AG04449 (cell line): ENCODE results near the gene PRKD1.
"Not testable (repeated sequence)": the region's sequence is repeated elsewhere in the genome, so short reads cannot be mapped to it uniquely, and the experiment has no call there.

ENCODE experiments used
- CTCF ChIA-PET: fragments of 350-600 bp; formaldehyde crosslinking; extraction: SDS; loops from one replicate; lab custom pipeline; 2021; ENCODE audit warnings: antibody characterized with exemption; lab: Yijun Ruan, JAX
- POLR2A ChIA-PET: fragments of 400-600, 350-600 bp; formaldehyde crosslinking; extraction: SDS; loops from one replicate; lab custom pipeline; 2020; ENCODE audit warnings: antibody characterized with exemption, inconsistent platforms; lab: Yijun Ruan, JAX
- DNase-seq: peaks from one replicate; pipeline ENCODE4 v3.0.0-alpha.2; 2010; ENCODE audit warnings: low read depth, low spot score
- H3K4me3 ChIP-seq: 2 replicates; pipeline ENCODE4 v1.5.1; 2011; ENCODE audit warnings: low read depth, mild to moderate bottlenecking, control low read depth, low read length
- CTCF ChIP-seq: IDR thresholded peaks from one replicate; pipeline ENCODE4 v1.5.1; 2011; ENCODE audit warnings: mild to moderate bottlenecking, moderate library complexity, low read length, control low read depth, inconsistent platforms; ENCODE audit not compliant: insufficient read depth; ENCODE audit errors: missing control alignments

The PRKD1 gene

GRCh38 chr14:29865299-29865698, 62.3 kb downstream of the PRKD1 start:
- no peak for TF ChIP-seq CTCF
- CTCF ChIA-PET: no interaction called here
- H3K4me3 ChIP-seq: no peak overlapping the region
- POLR2A ChIA-PET: no interaction called here
- DNase-seq: no peak

- CTCF ChIA-PET: interaction anchor here (1.2 kb wide), 1 partner anchor 15 kb away, joined by 3 read pairs; no protein-coding TSS in a partner anchor
- H3K4me3 ChIP-seq: no peak overlapping the region
- no peak for TF ChIP-seq CTCF
Measured at GRCh38 chr14:29861996-29862395, 65.7 kb downstream of the PRKD1 start.

GRCh38 chr14:29858299-29858698, 69.3 kb downstream of the PRKD1 start:
- POLR2A ChIA-PET: no interaction called here
- H3K4me3 ChIP-seq: no peak overlapping the region
- TF ChIP-seq CTCF: no peak
- DNase-seq: no peak
- CTCF ChIA-PET: interaction anchor here (1.3 kb wide), 1 partner anchor 48 kb away, joined by 3 read pairs; no protein-coding TSS in a partner anchor

More at GRCh38 chr14:29861996-29862395, 65.7 kb downstream of the PRKD1 start:
- POLR2A ChIA-PET: no interaction called here
- no peak for DNase-seq

GRCh38 chr14:29857551-29857950, 70.1 kb downstream of the PRKD1 start:
- CTCF ChIA-PET: no interaction called here
- TF ChIP-seq CTCF: no peak
- POLR2A ChIA-PET: no interaction called here
- H3K4me3 ChIP-seq: no peak overlapping the region
- no peak for DNase-seq

GRCh38 chr14:29856516-29856915, 71.1 kb downstream of the PRKD1 start:
- no peak for TF ChIP-seq CTCF
- CTCF ChIA-PET: no interaction called here
- no peak for DNase-seq
- no peak overlapping the region for H3K4me3 ChIP-seq
- POLR2A ChIA-PET: interaction anchor here (0.5 kb wide), 1 partner anchor 49 kb away, joined by 3 read pairs; no protein-coding TSS in a partner anchor

GRCh38 chr14:29853691-29854090, 74.0 kb downstream of the PRKD1 start:
- POLR2A ChIA-PET: interaction anchor here (0.5 kb wide), 1 partner anchor 127 kb away, joined by 3 read pairs; no protein-coding TSS in a partner anchor
- DNase-seq, CTCF ChIA-PET, H3K4me3 ChIP-seq: not testable (repeated sequence)

GRCh38 chr14:29853272-29853671, 74.4 kb downstream of the PRKD1 start:
- DNase-seq: no peak
- H3K4me3 ChIP-seq: no peak overlapping the region
- no peak for TF ChIP-seq CTCF
- POLR2A ChIA-PET: interaction anchor here (0.5 kb wide), 1 partner anchor 127 kb away, joined by 3 read pairs; no protein-coding TSS in a partner anchor
- CTCF ChIA-PET: interaction anchor here (1.3 kb wide), 1 partner anchor 10 kb away, joined by 3 read pairs; no protein-coding TSS in a partner anchor
